ENCODE results near the gene C1orf226. TPM values are rescaled to one million over a fixed set of nuclear protein-coding genes. Genes with fewer than 3 reads are reported as not detected.

Gene C1orf226
- total and polyA plus RNA-seq, 11 donors: 1.6 to 10.8 (median 5.9) TPM

- H3K36me3 ChIP-seq: peaks cover 0 to 6% (median 0%) of the 10 kb centered on the region in 9 donors
- H3K9me3 ChIP-seq: no peaks in the 10 kb centered on the region
- H3K4me1 ChIP-seq: peaks cover 0 to 4% (median 0%) of the 10 kb centered on the region in 12 donors
- no peak for TF ChIP-seq CTCF (IDR thresholded peaks at IDR 0.05)
- no peak for TF ChIP-seq POLR2A (IDR thresholded peaks at IDR 0.05)
- H3K27me3 ChIP-seq: peaks cover 0 to 7% (median 0%) of the 10 kb centered on the region in 9 donors
- intact Hi-C loops (cut with DNase I): loop anchor here in 6 of 10 donors (5.0 to 10.0 kb wide), 5 partner anchors 99 to 329 kb away; no protein-coding TSS in a partner anchor
- 80 to 92% (median 86%) methylated on average over 8 of the region's 8 CpGs for WGBS, 4 donors
- no peak for DNase-seq
- H3K27ac ChIP-seq: no peak overlapping the region
- no peak for ATAC-seq
- no peak overlapping the region for H3K4me3 ChIP-seq
Observed at GRCh38 chr1:162386292-162387225, 5.0 kb downstream of the C1orf226 start.

GRCh38 chr1:162387226-162388082, 5.9 kb downstream of the C1orf226 start:
- H3K4me1 ChIP-seq: peaks cover 0 to 4% (median 0%) of the 10 kb centered on the region in 12 donors
- no peak overlapping the region for H3K27ac ChIP-seq
- no peak overlapping the region for H3K4me3 ChIP-seq
- intact Hi-C loops (cut with DNase I): loop anchor here in 6 of 10 donors (5.0 to 10.0 kb wide), 5 partner anchors 100 to 330 kb away; no protein-coding TSS in a partner anchor
- H3K36me3 ChIP-seq: peaks cover 0 to 6% (median 0%) of the 10 kb centered on the region in 9 donors
- WGBS, 4 donors: 67 to 80% (median 75%) methylated on average over 20 of the region's 20 CpGs
- no peak for ATAC-seq
- DNase-seq: no peak
- peaks cover 0 to 7% (median 0%) of the 10 kb centered on the region in 9 donors for H3K27me3 ChIP-seq
- TF ChIP-seq POLR2A (IDR thresholded peaks at IDR 0.05) (no peak), CTCF (IDR thresholded peaks at IDR 0.05) (no peak)
- no peaks in the 10 kb centered on the region for H3K9me3 ChIP-seq

GRCh38 chr1:162388083-162388594, 6.6 kb downstream of the C1orf226 start:
- DNase-seq (no peak), ATAC-seq (no peak)
- Histone ChIP-seq H3K36me3 (peaks cover 0 to 6% (median 0%) of the 10 kb centered on the region in 9 donors), H3K9me3 (no peaks in the 10 kb centered on the region), H3K27me3 (peaks cover 0 to 7% (median 0%) of the 10 kb centered on the region in 9 donors), H3K4me1 (peaks cover 0 to 4% (median 0%) of the 10 kb centered on the region in 12 donors), H3K27ac (no peak overlapping the region), H3K4me3 (no peak overlapping the region)
- intact Hi-C loops (cut with DNase I): loop anchor here in 6 of 10 donors (5.0 to 10.0 kb wide), 5 partner anchors 101 to 331 kb away; no protein-coding TSS in a partner anchor
- 71 to 86% (median 82%) methylated on average over 8 of the region's 8 CpGs for WGBS, 4 donors
- TF ChIP-seq POLR2A (IDR thresholded peaks at IDR 0.05) (no peak), CTCF (IDR thresholded peaks at IDR 0.05) (no peak)

Measured in heart left ventricle (tissue), 16 donors.